Measurements from ENCODE around the gene XPR1.

Gene XPR1

GRCh38 chr1:180889325-180889724 is 257.5 kb downstream of the XPR1 start:
- Histone ChIP-seq H3K36me3 (replicated peaks) (no peaks in the 10 kb centered on the region), H3K27ac (no peak overlapping the region), H3K4me3 (ENCODE audit: low read depth, low read length) (no peak overlapping the region), H3K27me3 (replicated peaks) (no peaks in the 10 kb centered on the region)
- in situ Hi-C loops (cut with HindIII; ENCODE audit: low pct_ligation_motif_present, low sequenced_read_pairs) = loop anchor here (25.0 kb wide), 1 partner anchor 273 kb away; no protein-coding TSS in a partner anchor
- no peak for DNase-seq
- no peak for TF ChIP-seq CTCF (IDR thresholded peaks at IDR 0.05; ENCODE audit: low read depth, low read length, missing control alignments)

GRCh38 chr1:180892272-180892671 is 260.4 kb downstream of the XPR1 start:
- Histone ChIP-seq H3K36me3 (replicated peaks) (no peaks in the 10 kb centered on the region), H3K4me3 (ENCODE audit: low read depth, low read length) (no peak overlapping the region), H3K27ac (no peak overlapping the region), H3K27me3 (replicated peaks) (no peaks in the 10 kb centered on the region)
- in situ Hi-C loops (cut with HindIII; ENCODE audit: low pct_ligation_motif_present, low sequenced_read_pairs) = loop anchor here (25.0 kb wide), 1 partner anchor 270 kb away; no protein-coding TSS in a partner anchor
- no peak for DNase-seq
- TF ChIP-seq CTCF (IDR thresholded peaks at IDR 0.05; ENCODE audit: low read depth, low read length, missing control alignments) = no peak

DNA sequence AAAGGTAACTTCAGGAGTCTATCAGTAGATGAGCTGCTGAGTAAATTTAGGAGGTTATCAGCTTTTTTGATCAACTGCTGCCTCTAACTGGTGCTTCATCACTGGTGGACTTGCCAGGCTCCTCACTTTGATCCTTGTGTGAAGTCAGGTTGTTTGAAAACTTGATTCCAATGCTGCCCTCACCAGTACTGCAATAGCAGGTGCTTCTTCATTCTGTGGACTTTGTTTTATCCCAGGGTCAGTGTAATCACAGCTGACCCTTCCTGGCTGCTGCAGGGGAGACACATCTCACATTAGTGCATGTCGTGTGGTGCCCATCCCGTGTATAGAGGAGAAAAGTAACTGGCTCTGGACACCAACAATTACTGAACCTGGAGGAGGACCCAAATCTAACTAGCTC is 260.9 kb downstream of the XPR1 start:
- in situ Hi-C loops (cut with HindIII; ENCODE audit: low pct_ligation_motif_present, low sequenced_read_pairs) = loop anchor here (25.0 kb wide), 1 partner anchor 270 kb away; no protein-coding TSS in a partner anchor

GRCh38 chr1:180893614-180894013 is 261.8 kb downstream of the XPR1 start:
- no peaks in the 10 kb centered on the region for H3K27me3 ChIP-seq (replicated peaks)
- no peaks in the 10 kb centered on the region for H3K36me3 ChIP-seq (replicated peaks)
- no peak for TF ChIP-seq CTCF (IDR thresholded peaks at IDR 0.05; ENCODE audit: low read depth, low read length, missing control alignments)
- DNase-seq = no peak
- no peak overlapping the region for H3K27ac ChIP-seq
- no peak overlapping the region for H3K4me3 ChIP-seq (ENCODE audit: low read depth, low read length)
- in situ Hi-C loops (cut with HindIII; ENCODE audit: low pct_ligation_motif_present, low sequenced_read_pairs) = loop anchor here (25.0 kb wide), 1 partner anchor 269 kb away; no protein-coding TSS in a partner anchor

More for the DNA sequence above, 260.9 kb downstream of the XPR1 start:
- Histone ChIP-seq H3K27ac (no peak overlapping the region), H3K36me3 (replicated peaks) (no peaks in the 10 kb centered on the region), H3K4me3 (ENCODE audit: low read depth, low read length) (no peak overlapping the region), H3K27me3 (replicated peaks) (no peaks in the 10 kb centered on the region)
- TF ChIP-seq CTCF (IDR thresholded peaks at IDR 0.05; ENCODE audit: low read depth, low read length, missing control alignments) = no peak
- no peak for DNase-seq

DNA sequence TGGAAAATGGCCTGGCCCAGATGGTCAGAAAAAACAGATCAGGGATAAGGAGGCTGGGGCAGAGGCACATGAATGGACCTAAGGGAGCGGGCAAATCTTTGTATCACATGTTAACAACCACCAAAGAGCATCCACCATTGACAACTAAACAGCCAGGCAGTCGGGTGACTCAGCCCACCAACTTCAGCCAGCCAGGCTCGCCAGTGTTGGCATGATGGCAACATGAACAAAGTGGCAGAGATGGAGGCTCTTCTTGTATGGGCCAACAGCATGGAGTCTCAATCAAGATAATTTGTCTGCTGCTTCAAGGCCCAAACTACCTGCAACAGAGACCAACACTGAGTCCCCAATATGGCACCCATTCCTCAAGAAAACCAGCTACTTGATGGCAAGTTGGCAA is 264.3 kb downstream of the XPR1 start:
- Histone ChIP-seq H3K36me3 (replicated peaks) (no peaks in the 10 kb centered on the region), H3K27ac (no peak overlapping the region), H3K27me3 (replicated peaks) (no peaks in the 10 kb centered on the region), H3K4me3 (ENCODE audit: low read depth, low read length) (no peak overlapping the region)
- TF ChIP-seq CTCF (IDR thresholded peaks at IDR 0.05; ENCODE audit: low read depth, low read length, missing control alignments) = no peak
- no peak for DNase-seq
- in situ Hi-C loops (cut with HindIII; ENCODE audit: low pct_ligation_motif_present, low sequenced_read_pairs) = loop anchor here (25.0 kb wide), 1 partner anchor 266 kb away; no protein-coding TSS in a partner anchor
